IMR-90 (cell line): ENCODE measurements around the gene CCND3. TPM values are rescaled to one million over a fixed set of nuclear protein-coding genes. Genes with fewer than 3 reads are reported as not detected.

Source experiments
- ATAC-seq: fragments of 200-7000 bp; cut with Tn5 transposase; 2 replicates; pipeline ENCODE4 v1.9.1; 2020; ENCODE audit warnings: low read depth, mild to moderate bottlenecking, moderate library complexity
- BruUV-seq: library from RNA; stranded (reverse); fragments of 400-500 nt; replicated peaks from 2 replicates; lab custom pipeline; 2021; lab: Mats Ljungman, UMichigan
- CTCF ChIA-PET: fragments of 300-600 bp; formaldehyde crosslinking; extraction: SDS; loops from one replicate; lab custom pipeline; 2021; ENCODE audit warnings: antibody characterized with exemption; lab: Yijun Ruan, JAX
- POLR2A ChIA-PET: fragments of 300-600 bp; sonication (Branson Sonifier 250); formaldehyde crosslinking; loops from one replicate; lab custom pipeline; 2022; ENCODE audit warnings: antibody characterized with exemption; ENCODE audit not compliant: unreplicated experiment; lab: Charles Lee
- DNase-seq: peaks from one replicate; pipeline ENCODE4 v3.0.0; 2013
- H2AFZ ChIP-seq: replicated peaks from 2 replicates; pipeline ENCODE3; 2013; ENCODE audit warnings: low read length, mild to moderate bottlenecking; ENCODE audit not compliant: poor library complexity
- H2AK5ac ChIP-seq: 2 replicates; pipeline ENCODE4 v1.6.1; 2013; ENCODE audit warnings: low read depth, low read length, inconsistent platforms
- H2AK9ac ChIP-seq: replicated peaks from 2 replicates; pipeline ENCODE3; 2013; ENCODE audit warnings: mild to moderate bottlenecking, low read depth, low read length, moderate library complexity; ENCODE audit not compliant: poor library complexity
- H2BK120ac ChIP-seq: 2 replicates; pipeline ENCODE4 v1.6.1; 2013; ENCODE audit warnings: low read depth, low read length, inconsistent platforms
- H2BK15ac ChIP-seq: 3 replicates; pipeline ENCODE4 v1.6.1; 2013; ENCODE audit warnings: low read depth, low read length, inconsistent platforms
- H2BK20ac ChIP-seq: 2 replicates; pipeline ENCODE4 v1.6.1; 2013; ENCODE audit warnings: low read depth, mild to moderate bottlenecking, inconsistent platforms, low read length, moderate library complexity
- H2BK5ac ChIP-seq: 2 replicates; pipeline ENCODE4 v1.6.1; 2013; ENCODE audit warnings: mild to moderate bottlenecking, low read depth, low read length, inconsistent platforms; ENCODE audit not compliant: poor library complexity, severe bottlenecking
- H3K14ac ChIP-seq: replicated peaks from 2 replicates; pipeline ENCODE4 v1.6.1; 2013; ENCODE audit warnings: low read depth, low read length, inconsistent platforms
- H3K18ac ChIP-seq: 2 replicates; pipeline ENCODE4 v1.6.1; 2013; ENCODE audit warnings: low read depth, low read length, control low read depth
- H3K23ac ChIP-seq: 2 replicates; pipeline ENCODE4 v1.6.1; 2013; ENCODE audit warnings: low read depth, low read length, inconsistent platforms
- H3K27ac ChIP-seq: 2 replicates; pipeline ENCODE4 v1.5.1; 2013; ENCODE audit warnings: mild to moderate bottlenecking, control low read depth, low read length; ENCODE audit not compliant: insufficient read depth
- H3K27me3 ChIP-seq: 2 replicates; pipeline ENCODE4 v1.6.1; 2013; ENCODE audit warnings: low read length; ENCODE audit not compliant: control insufficient read depth, insufficient read depth
- H3K36me3 ChIP-seq: 2 replicates; pipeline ENCODE4 v1.6.1; 2013; ENCODE audit warnings: low read length, mixed read lengths; ENCODE audit not compliant: control insufficient read depth, insufficient read depth
- H3K4ac ChIP-seq: 2 replicates; pipeline ENCODE4 v1.6.1; 2013; ENCODE audit warnings: low read depth, low read length, inconsistent platforms
- H3K4me1 ChIP-seq: 2 replicates; pipeline ENCODE4 v1.6.1; 2013; ENCODE audit warnings: low read length, mixed read lengths; ENCODE audit not compliant: control insufficient read depth, insufficient read depth
- H3K4me2 ChIP-seq: 2 replicates; pipeline ENCODE4 v1.6.1; 2013; ENCODE audit warnings: low read depth, mild to moderate bottlenecking, control low read depth, low read length, moderate library complexity
- H3K4me3 ChIP-seq: 2 replicates; pipeline ENCODE4 v1.5.1; 2013; ENCODE audit warnings: low read depth, mild to moderate bottlenecking, control low read depth, low read length, moderate library complexity; ENCODE audit not compliant: insufficient read depth
- H3K56ac ChIP-seq: 2 replicates; pipeline ENCODE4 v1.6.1; 2013; ENCODE audit warnings: low read length, inconsistent platforms; ENCODE audit not compliant: insufficient read depth; ENCODE audit errors: extremely low read depth
- H3K79me1 ChIP-seq, 2 experiments: 2 replicates each; pipeline ENCODE4 v1.6.1; 2013; ENCODE audit warnings: low read length in 2 of 2, inconsistent platforms in 1 of 2, low read depth in 1 of 2
- H3K9ac ChIP-seq: 2 replicates; pipeline ENCODE4 v1.6.1; 2013; ENCODE audit warnings: low read depth, low read length, control low read depth
- H3K9me1 ChIP-seq: 2 replicates; pipeline ENCODE4 v1.6.1; 2013; ENCODE audit warnings: low read length, inconsistent platforms; ENCODE audit not compliant: insufficient read depth
- H3K9me3 ChIP-seq: 2 replicates; pipeline ENCODE4 v1.6.1; 2013; ENCODE audit warnings: low read length; ENCODE audit not compliant: control insufficient read depth, insufficient read depth
- H4K20me1 ChIP-seq: 2 replicates; pipeline ENCODE4 v1.6.1; 2013; ENCODE audit warnings: low read length, inconsistent platforms; ENCODE audit not compliant: insufficient read depth
- H4K5ac ChIP-seq: 2 replicates; pipeline ENCODE4 v1.6.1; 2013; ENCODE audit warnings: mild to moderate bottlenecking, low read depth, low read length, control low read depth
- H4K8ac ChIP-seq, 2 experiments: 2 replicates each; pipeline ENCODE4 v1.6.1; 2013; ENCODE audit warnings: low read depth in 2 of 2, low read length in 2 of 2, control low read depth in 1 of 2, inconsistent platforms in 1 of 2
- H4K91ac ChIP-seq: 2 replicates; pipeline ENCODE4 v1.6.1; 2013; ENCODE audit warnings: low read depth, low read length, inconsistent platforms; ENCODE audit not compliant: insufficient read depth
- BHLHE40 ChIP-seq: fragments of 150-350 bp; IDR thresholded peaks from 2 replicates; pipeline ENCODE4 v1.6.1; 2016; ENCODE audit warnings: mild to moderate bottlenecking, low read depth, low read length
- CEBPB ChIP-seq: IDR thresholded peaks from 2 replicates; pipeline ENCODE4 v1.6.1; 2012; ENCODE audit warnings: low read depth, low read length, improper control_type of control experiment
- CHD1 ChIP-seq: IDR thresholded peaks from 2 replicates; pipeline ENCODE4 v1.6.1; 2012; ENCODE audit warnings: low read depth, low read length, improper control_type of control experiment
- MAFK ChIP-seq: IDR thresholded peaks from 2 replicates; pipeline ENCODE4 v1.6.1; 2012; ENCODE audit warnings: low read depth, low read length, improper control_type of control experiment
- NFE2L2 ChIP-seq: fragments of 150-350 bp; IDR thresholded peaks from 2 replicates; pipeline ENCODE4 v1.6.1; 2016; ENCODE audit warnings: low read depth, mild to moderate bottlenecking, low read length
- POLR2A ChIP-seq: IDR thresholded peaks from 2 replicates; pipeline ENCODE4 v1.6.1; 2012; ENCODE audit warnings: mild to moderate bottlenecking, low read depth, low read length
- RCOR1 ChIP-seq: IDR thresholded peaks from 2 replicates; pipeline ENCODE4 v1.6.1; 2012; ENCODE audit warnings: mild to moderate bottlenecking, low read length, improper control_type of control experiment; ENCODE audit not compliant: insufficient replicate concordance
- RFX5 ChIP-seq: IDR thresholded peaks from 2 replicates; pipeline ENCODE4 v1.8.0; 2012; ENCODE audit warnings: low read depth, mild to moderate bottlenecking, low read length, moderate library complexity
- SMC3 ChIP-seq: fragments of 150-350 bp; IDR thresholded peaks from 2 replicates; pipeline ENCODE4 v1.6.1; 2016; ENCODE audit warnings: low read depth, mild to moderate bottlenecking, antibody characterized with exemption, low read length, moderate library complexity
- WGBS, 2 experiments: methylation state at CpG; one replicate each; pipeline versions ENCODE4 v1.1.5 to v1.1.7; 2013; ENCODE audit warnings: missing lambda C conversion rate in 2 of 2; ENCODE audit not compliant: insufficient read length in 1 of 2; ENCODE audit errors: extremely low coverage in 2 of 2; 5-methylcytosine and 5-hydroxymethylcytosine counted together
- dilution Hi-C: fragments of 300-500 bp; cut with HindIII; formaldehyde crosslinking; loops from one replicate; pipeline ENCODE4 v1.14.3; 2018; ENCODE audit warnings: low sequenced_read_pairs; ENCODE audit not compliant: unreplicated experiment
- in situ Hi-C: fragments of 300-500 bp; cut with MboI; formaldehyde crosslinking; loops from 3 replicates; pipeline ENCODE4 v1.14.3; 2019; ENCODE audit warnings: low sequenced_read_pairs, inconsistent platforms, mixed read lengths
- intact Hi-C: fragments of 100-400 bp; cut with micrococcal nuclease; formaldehyde crosslinking; loops from 2 replicates; pipeline ENCODE4 v1.10.0; 2022
- polyA plus RNA-seq, 3 experiments: library from polyadenylated mRNA; depleted of rRNA; stranded (reverse); fragments of >200 nt; gene quantifications; 2 replicates each; pipeline ENCODE4 v1.2.3, GENCODE V29; 2012; ENCODE audit warnings: low replicate concordance in 1 of 3
- total RNA-seq: library from RNA; depleted of rRNA; stranded (reverse); fragments of >200 nt; gene quantifications from 2 replicates; pipeline ENCODE4 v1.2.3, GENCODE V29; 2012
- TF ChIP-seq, protein P1 (sequence below): conservative IDR thresholded peaks from 2 replicates; pipeline ENCODE4 v1.5.1; 2012; ENCODE audit warnings: mild to moderate bottlenecking, low read depth, low read length, improper control_type of control experiment
- TF ChIP-seq, protein P2 (sequence below): fragments of 150-350 bp; IDR thresholded peaks from 2 replicates; pipeline ENCODE4 v1.6.1; 2016; ENCODE audit warnings: low read depth, mild to moderate bottlenecking, low read length, moderate library complexity, borderline replicate concordance

The CCND3 gene
- total and polyA plus RNA-seq, 2 of the 4 experiments (the other 2 are of a cell fraction) = 19.2 to 61.9 TPM

DNA sequence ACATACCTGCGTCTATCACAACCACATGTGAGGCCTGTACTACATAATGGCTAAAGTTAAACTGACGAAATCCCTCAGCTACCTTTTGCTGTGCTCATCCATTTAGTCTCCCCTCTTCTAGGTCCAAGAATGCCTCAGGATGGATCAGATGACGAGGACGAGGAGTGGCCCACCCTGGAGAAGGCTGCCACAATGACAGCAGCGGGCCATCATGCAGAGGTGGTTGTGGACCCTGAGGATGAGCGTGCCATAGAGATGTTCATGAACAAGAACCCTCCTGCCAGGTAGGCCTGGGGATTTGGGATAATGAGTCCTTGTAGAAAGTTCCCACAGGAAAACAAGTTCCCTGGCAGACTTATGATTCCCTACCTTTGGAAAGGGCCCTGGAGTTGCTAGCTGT, 14.4 kb downstream of the CCND3 start:
- TF ChIP-seq, protein P1, sequence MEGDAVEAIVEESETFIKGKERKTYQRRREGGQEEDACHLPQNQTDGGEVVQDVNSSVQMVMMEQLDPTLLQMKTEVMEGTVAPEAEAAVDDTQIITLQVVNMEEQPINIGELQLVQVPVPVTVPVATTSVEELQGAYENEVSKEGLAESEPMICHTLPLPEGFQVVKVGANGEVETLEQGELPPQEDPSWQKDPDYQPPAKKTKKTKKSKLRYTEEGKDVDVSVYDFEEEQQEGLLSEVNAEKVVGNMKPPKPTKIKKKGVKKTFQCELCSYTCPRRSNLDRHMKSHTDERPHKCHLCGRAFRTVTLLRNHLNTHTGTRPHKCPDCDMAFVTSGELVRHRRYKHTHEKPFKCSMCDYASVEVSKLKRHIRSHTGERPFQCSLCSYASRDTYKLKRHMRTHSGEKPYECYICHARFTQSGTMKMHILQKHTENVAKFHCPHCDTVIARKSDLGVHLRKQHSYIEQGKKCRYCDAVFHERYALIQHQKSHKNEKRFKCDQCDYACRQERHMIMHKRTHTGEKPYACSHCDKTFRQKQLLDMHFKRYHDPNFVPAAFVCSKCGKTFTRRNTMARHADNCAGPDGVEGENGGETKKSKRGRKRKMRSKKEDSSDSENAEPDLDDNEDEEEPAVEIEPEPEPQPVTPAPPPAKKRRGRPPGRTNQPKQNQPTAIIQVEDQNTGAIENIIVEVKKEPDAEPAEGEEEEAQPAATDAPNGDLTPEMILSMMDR = no peak
- TF ChIP-seq SMC3 (no peak), CEBPB (no peak), RCOR1 (no peak), RFX5 (no peak), NFE2L2 (no peak), MAFK (no peak), BHLHE40 (no peak), CHD1 (no peak), POLR2A (no peak)
- TF ChIP-seq, protein P2, sequence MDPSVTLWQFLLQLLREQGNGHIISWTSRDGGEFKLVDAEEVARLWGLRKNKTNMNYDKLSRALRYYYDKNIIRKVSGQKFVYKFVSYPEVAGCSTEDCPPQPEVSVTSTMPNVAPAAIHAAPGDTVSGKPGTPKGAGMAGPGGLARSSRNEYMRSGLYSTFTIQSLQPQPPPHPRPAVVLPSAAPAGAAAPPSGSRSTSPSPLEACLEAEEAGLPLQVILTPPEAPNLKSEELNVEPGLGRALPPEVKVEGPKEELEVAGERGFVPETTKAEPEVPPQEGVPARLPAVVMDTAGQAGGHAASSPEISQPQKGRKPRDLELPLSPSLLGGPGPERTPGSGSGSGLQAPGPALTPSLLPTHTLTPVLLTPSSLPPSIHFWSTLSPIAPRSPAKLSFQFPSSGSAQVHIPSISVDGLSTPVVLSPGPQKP = no peak
- Histone ChIP-seq H2BK5ac (peak overlapping the region; percentile 47), H3K4ac (no peak overlapping the region), H3K23ac (no peak overlapping the region), H4K8ac (0 out of 4 replicates have a peak overlapping the region, but pooled peaks of 1 of the 2 experiments have one; percentile 6), H3K4me3 (no peak overlapping the region), H4K5ac (no peak overlapping the region; the same call in 1 of the 2 replicates), H3K79me1 (peaks cover 29 to 54% of the 10 kb centered on the region in 2 experiments), H2AFZ (no peak overlapping the region), H3K4me1 (peaks cover 5% of the 10 kb centered on the region), H2BK20ac (no peak overlapping the region), H3K9me1 (peaks cover 14% of the 10 kb centered on the region; the same call in 1 of the 2 replicates), H3K18ac (no peak overlapping the region), H2BK15ac (no peak overlapping the region), H3K27me3 (no peaks in the 10 kb centered on the region), H2BK120ac (no peak overlapping the region), H2AK9ac (no peak overlapping the region), H3K14ac (no peak overlapping the region), H3K27ac (no peak overlapping the region), H3K56ac (no peak overlapping the region), H3K9me3 (no peaks in the 10 kb centered on the region), H4K91ac (no peak overlapping the region), H3K4me2 (no peak overlapping the region), H4K20me1 (peaks cover 27% of the 10 kb centered on the region), H2AK5ac (0 out of 2 replicates have a peak overlapping the region, but pooled peaks have one; percentile 0), H3K36me3 (peaks cover 47% of the 10 kb centered on the region), H3K9ac (no peak overlapping the region)
- intact Hi-C loops = no loop called here
- ATAC-seq (no peak), DNase-seq (no peak)
- in situ Hi-C loops = no loop called here
- dilution Hi-C loops = loop anchor here (10.0 kb wide), 1 partner anchor 118 kb away; no protein-coding TSS in a partner anchor
- ChIA-PET CTCF (interaction anchor here (0.7 to 1.2 kb wide), 3 partner anchors 9 to 126 kb away, joined by 3 read pairs; no protein-coding TSS in a partner anchor), POLR2A (no interaction called here)
- WGBS, 2 experiments = 90% methylated on average over 2 of the region's 6 CpGs; no CpG with 5 or more reads in 1 of the 2 experiments
- no TSS peak for BruUV-seq
